Loucy (cell line): Measurements from ENCODE around the gene AADAC.

Experiments
- CTCF ChIP-seq: fragments of 200-600 bp; sonication (generic); conservative IDR thresholded peaks from 2 replicates; pipeline ENCODE4 v1.5.1; 2014; ENCODE audit warnings: mild to moderate bottlenecking, antibody characterized with exemption, low read length
- EZH2phosphoT487 ChIP-seq: fragments of 200-600 bp; IDR thresholded peaks from 2 replicates; pipeline ENCODE4 v1.6.1; 2018; ENCODE audit warnings: antibody characterized with exemption, mild to moderate bottlenecking, moderate library complexity, borderline replicate concordance

- TF ChIP-seq CTCF (no peak), EZH2phosphoT487 (no peak)
These were observed 38.3 kb upstream of the AADAC start for GRCh38 chr3:151775314-151776258.
